HTR-8/SVneo (cell line): Measurements from ENCODE around the gene D2HGDH.

Experiments
- DNase-seq: peaks from one replicate; pipeline ENCODE4 v3.0.0; 2011; ENCODE audit warnings: low spot score, mixed read lengths; ENCODE audit not compliant: insufficient read length
- FAIRE-seq: peaks from 2 replicates; lab custom pipeline; 2011; peaks lifted over from hg19 to GRCh38; lab: Jason Lieb, UNC

D2HGDH gene

DNA sequence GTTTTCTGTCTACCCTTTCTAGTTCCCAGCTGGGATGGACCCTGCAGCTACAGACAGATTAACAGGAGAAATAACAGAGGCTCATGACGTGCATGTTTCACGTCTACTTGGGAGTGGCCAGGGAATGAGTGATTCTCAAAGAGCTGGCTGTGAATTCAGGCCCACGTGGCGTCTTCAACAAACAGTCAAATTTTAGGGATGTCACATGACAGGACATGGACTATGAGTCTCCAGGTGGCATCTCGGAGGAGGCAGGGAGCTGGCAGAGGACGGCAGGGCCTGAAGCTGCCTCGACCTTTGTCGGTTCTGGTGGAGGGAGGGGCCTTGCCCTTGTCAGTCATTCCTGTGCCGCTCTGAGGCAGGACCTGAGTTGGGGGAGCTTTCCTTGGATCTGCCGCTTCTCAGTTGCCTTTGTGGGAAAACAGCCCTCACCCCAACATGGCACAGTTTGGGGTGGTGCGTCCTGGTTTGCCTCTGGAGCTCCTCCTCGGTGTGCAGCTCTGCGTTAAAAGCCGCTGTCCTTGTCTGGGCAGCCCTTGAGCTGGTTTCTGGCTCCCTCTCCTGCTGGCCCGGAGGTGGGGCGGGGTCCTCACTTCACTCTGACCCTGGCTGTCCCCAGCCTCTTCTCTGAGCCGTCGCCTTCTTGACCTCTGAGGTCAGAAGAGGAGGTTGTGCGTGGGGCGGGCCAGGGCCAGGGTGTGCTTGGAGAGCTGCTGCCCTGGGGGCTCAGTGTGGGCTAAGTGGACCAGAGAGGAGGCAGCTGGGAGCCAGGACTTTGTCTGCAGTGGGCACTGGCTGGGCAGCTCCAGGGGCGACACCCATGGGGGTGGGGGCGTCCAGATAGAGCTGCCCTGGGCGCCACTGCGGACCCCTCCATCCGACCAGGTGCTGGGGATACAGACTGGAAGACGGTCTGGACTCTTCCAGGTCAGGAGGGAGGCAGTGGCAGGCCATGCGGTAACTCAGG, 30.1 kb downstream of the D2HGDH start:
- FAIRE-seq: no peak
- no peak for DNase-seq

DNA sequence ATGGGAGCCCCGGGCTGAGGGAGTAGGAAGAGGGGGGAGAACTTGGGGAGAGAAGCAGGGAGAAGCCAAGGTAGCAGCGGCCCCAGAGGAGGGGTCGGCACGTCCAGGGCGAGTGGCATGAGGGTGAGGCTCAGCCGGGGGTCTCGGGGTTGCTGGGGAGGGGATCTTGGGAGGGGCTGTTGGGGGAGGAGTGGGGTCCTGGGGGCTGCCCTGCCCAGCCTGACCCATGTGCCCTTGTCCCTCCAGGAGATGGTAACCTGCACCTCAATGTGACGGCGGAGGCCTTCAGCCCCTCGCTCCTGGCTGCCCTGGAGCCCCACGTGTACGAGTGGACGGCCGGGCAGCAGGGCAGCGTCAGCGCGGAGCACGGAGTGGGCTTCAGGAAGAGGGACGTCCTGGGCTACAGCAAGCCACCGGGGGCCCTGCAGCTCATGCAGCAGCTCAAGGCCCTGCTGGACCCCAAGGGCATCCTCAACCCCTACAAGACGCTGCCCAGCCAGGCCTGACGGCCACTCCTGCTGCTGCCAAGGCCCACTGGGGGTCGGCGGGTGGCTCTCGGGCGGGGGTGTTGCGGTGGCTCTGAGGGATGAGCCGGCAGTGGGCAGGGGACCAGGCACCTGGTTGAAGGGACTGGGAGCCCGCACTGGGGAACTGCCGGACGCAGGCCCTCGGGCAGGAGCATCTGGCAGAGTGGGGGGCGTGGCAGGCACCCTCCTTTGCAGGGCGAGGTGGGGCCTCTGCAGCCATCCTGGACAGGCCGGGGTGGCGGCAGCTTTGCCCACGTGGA, 33.2 kb downstream of the D2HGDH start:
- no peak for DNase-seq
- FAIRE-seq: no peak

DNA sequence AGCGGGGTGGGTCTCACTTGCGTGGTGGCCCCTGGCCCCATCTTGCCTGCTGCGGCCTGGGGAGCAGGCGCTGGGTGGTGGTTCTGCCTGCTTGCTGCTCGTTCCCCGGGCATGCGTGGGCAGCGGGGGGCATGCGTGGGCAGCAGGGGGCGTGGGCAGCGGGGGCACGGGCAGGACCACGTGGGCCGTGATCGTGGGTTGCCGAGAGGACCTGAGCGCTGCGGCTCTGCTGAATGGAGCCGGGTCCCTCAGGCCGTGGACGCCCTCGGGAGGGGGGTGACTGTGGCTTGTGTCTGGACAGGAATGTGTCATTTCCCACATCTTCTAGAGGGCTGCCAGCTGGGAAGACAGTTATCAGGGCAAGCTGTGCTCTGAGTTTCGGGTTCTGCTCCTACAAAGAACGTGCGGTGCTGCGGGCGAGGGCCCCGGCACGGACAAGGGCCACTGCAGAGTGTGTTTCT, 33.9 kb downstream of the D2HGDH start:
- DNase-seq (no peak), FAIRE-seq (no peak)

DNA sequence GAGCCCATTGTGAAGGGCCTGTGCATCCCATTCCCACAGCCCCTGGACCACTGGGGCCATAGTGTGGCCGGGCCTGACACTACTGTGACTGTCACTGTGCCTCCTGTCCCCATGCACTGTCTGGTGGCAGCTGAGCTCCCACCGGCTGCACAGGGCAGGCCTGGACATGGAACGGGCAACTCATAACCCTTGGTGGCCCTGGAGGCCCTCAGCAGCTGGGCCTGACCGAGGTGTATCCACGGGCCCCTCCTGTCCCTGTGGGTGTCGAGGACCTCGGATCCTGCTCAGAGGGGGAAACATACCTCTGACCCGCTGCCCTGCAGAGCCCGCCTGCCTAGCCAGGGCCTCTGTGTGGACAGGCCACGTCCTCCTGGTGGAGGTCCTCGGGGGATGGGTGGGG, 34.4 kb downstream of the D2HGDH start:
- FAIRE-seq (no peak), DNase-seq (no peak)

DNA sequence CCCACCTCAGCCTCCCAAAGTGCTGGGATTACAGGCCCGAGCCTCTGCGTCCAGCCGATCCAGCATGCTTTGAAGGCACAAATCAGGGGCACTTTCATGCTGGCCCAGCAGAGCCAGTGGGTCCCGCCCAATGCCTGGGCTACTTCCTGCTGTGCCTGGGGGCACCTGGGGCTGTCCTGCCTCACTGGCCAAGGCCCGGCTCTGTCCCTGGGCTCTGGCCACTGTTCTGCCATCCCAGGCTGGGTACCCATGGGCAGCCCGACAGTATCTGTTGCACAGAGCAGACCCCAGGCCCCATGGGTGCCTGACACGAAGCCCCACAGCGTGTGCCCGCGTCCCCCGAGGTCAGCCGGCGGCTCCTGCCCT, 35.4 kb downstream of the D2HGDH start:
- no peak for FAIRE-seq
- no peak for DNase-seq

DNA sequence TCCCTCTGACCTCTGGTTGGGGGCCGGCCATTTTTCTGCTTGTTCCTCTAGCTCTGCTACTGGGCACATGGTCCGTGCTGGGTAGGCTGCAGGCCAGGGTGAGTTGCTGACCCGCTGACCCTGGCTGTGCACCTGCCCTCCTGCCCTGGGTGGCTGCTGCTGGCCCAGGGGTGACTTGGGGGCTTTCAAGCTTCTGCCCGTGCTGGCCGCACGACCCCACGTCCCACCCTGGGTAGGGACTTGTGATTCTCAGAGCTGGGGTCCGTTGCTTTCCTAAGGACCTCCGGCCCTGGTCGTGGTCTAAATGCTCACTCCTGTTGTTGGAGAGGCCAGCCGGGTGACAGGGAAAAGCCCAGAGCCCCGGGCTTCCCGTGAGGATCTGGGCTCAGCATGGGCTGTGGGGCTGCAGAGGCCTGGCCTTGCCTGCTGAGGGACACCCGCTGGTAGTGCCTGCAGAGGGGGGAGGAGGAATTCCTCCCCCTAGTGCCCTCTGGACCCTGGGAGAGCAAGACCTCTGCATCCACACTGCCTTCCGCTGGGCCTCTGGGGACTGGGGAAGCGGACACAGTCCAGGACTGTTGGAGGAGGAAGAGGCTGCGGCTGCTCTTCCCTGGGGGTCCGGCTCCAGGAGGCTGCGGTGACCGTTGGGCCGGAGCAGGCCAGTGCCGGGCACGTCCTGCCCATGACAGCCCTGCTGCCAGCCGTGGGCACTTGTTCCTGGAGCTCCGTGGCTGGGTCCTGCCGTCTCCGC, 35.9 kb downstream of the D2HGDH start:
- FAIRE-seq (no peak), DNase-seq (no peak)

DNA sequence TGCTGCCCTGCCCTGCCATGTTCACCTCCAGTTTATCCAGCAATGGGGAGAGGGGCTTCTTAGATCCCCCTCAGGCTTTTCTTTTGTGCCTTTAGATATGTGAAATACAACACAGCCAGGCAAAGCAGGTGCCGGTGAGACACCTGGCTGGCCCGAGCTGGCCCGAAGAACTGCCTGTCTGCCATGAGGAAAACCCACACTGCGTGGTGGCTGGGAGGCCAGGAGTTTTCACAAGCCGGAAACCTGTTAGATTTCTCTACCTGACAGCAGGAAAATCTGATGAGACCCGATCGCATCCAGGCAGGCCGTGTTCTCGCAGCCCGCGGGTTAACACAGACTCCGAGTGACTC, 36.5 kb downstream of the D2HGDH start:
- no peak for DNase-seq
- no peak for FAIRE-seq

DNA sequence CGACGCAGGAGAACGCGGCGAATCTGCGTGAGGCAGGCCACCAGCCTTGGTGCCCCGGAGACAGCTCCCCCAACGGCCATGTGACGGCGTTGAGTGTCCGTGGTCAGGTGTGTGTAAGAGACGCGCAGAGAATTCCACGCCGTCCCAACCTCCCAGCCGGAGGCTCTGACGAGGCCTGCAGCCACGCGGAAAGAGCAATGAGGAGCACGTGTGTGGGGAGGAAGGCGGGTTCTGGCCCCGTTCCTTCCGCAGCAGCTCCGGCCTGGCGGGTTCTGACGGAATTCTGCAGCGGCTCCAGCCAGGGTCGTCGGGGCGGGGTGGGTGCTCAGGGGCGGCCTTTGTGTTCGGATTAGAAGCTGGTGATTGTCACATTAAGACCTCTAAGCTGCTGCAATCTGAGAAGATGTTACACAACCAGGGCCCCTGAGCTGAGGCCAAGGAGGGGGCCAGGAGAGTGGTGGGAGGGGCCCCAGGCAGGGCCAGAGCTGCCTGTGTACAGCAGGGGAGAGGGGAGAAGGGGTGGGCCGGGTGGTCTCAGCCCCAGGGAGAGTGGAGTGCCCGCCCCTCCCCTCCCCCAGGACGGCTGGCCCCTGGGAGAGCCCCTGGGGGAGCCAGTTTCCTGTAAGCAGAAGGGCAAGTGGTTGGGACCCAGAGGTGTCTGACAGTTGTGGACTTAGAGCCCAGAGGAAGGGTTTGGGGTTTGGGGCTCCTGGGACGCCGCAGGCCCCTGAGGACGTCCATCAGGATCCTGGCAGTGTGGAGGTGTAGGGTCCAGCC, 37.0 kb downstream of the D2HGDH start:
- FAIRE-seq (no peak), DNase-seq (peak; percentile 59)

DNA sequence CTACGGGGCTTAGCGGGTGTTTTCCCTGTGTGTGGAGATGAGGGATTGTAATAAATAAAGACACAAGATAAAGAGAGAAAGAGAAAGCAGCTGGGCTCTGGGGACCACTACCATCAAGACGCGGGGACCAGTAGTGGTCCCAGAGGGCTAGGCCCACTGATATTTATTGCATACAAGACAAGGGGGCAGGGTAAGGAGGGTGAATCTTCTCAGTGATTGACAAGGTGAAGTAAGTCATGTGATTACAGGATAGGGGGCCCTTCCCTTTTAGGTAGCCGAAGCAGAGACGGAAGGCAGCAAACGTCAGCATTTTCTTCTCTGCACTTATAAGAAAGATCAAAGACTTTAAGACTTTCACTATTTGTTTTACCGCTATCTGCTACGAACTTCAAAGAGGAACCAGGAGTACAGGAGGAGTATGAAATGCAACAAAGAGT, 37.7 kb downstream of the D2HGDH start:
- DNase-seq (no peak), FAIRE-seq (no peak)

DNA sequence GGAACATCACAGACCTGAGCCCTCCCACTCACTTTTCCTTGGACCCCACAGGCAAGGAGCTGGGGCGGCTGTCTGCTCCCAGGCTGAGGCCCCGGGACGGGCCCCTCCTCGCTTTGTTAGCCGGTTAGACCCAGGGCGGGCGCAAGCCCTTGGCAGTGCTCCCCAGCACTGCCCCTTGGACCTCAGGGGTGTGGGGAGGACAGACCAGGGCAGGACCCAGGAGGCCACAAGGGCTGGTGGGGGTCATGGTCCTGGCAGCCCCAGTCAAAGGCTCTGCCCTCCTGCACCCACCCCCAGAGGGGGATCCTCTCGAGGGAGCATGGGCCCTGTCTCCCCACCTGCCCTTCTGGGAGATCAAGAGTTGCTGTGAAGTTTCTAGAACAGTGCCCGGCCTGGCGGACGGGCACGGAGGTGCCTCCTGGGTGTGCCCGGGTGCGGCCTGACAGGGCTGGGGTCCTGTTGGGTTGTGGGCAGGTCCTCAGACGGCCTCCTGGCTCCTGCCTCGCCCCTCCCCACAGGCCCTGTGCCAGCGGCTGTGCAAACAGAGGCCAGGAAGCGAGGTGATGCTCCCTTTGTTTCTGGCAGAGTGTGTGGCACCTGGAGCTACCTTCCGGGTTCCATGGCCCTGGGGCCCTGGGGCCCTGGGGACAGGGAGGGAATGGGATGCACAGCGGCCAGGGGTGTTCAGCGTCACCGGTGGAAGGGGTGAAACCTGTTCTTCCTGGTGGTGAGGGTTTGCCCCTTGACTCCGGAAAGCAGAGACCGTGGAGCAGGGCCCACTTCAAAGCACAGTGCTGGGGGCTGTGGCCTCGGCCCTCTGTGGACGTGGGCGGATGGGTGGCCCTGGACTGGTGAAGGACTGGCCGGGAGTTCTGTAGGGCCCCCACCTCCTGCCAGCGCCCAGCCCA, 39.3 kb downstream of the D2HGDH start:
- DNase-seq (no peak), FAIRE-seq (no peak)

DNA sequence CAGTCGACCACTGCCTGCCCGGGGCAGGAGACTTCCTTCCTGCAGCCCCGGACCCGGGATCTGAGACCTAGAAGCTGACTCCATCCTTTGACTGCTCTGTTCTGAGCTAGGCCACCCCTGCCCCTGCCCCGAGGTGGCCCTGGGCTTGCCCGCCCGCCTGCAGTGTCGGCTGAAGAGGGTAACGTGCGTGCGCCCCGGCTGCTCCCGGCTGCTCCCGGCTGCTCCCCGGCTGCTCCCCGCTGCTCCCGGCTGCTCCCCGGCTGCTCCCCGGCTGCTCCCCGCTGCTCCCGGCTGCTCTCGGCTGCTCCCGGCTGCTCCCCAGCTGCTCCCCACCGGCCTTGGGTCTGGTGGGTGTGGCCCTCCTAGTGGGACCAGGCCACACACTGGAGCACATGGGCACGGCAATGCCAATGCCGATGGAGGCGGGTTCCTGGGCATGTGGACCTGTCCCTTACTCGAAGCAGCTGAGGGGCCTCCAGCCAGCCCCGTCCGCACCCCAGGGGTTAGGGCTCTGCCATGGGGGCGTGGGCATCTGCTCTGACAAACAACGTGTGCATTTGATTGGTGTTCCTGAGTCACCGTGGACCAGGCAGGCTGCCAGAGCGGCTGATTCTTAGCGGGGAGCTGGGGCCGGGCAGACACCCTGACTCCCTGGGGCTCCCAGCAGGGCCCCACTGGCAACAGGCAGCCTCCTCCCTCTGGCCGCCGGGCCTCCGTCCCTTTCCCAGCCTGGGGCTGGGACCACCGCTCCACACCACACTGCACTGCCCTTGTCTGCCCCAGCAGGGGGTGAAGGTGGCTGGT, 40.2 kb downstream of the D2HGDH start:
- DNase-seq (no peak), FAIRE-seq (no peak)

DNA sequence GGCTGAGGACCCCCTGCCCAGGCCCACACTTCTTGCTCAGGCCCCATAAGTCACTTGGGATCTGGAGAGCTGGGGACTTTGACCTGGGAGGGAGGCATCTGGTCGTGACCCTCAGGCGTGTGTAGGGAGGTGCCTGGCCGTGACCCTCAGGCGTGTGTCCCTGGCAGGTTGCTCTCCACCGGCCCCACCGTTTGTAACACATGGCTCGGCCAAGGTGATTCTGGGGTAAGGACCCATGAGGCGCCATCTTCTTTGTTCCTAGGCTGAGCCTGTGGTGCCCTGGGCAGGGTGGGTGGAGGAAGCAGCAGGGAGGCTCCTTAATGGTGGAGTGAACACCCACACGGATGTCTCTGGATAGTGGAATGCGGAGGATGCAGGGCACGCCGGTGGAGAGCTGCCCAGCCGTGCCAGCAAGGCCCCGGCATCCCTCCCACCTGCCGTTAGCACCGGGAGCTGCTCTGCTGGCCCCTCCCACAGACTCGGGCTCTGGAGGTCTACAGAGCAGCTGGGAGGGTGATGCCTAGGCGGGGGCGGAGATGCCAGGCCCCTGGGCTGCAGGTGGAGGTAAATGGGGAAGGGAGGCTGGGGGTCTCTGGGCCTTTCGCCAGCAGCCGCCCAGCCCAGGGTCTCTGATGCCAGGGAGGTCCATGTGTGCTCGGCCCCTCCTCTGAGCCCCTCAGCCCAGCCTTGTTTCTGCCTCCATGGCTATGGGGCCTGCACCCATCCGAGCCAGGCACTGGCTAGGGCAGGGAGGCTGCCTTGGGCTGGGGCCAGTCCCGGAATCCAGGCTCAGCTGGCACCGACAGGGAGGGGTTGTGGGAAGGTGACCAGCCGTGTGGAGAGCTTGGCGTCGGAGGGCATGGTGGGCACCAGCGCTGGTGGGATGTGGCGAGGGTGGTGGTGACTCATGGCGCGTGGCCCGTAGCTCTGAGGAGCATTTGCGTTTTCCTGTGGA, 41.1 kb downstream of the D2HGDH start:
- DNase-seq (no peak), FAIRE-seq (no peak)

DNA sequence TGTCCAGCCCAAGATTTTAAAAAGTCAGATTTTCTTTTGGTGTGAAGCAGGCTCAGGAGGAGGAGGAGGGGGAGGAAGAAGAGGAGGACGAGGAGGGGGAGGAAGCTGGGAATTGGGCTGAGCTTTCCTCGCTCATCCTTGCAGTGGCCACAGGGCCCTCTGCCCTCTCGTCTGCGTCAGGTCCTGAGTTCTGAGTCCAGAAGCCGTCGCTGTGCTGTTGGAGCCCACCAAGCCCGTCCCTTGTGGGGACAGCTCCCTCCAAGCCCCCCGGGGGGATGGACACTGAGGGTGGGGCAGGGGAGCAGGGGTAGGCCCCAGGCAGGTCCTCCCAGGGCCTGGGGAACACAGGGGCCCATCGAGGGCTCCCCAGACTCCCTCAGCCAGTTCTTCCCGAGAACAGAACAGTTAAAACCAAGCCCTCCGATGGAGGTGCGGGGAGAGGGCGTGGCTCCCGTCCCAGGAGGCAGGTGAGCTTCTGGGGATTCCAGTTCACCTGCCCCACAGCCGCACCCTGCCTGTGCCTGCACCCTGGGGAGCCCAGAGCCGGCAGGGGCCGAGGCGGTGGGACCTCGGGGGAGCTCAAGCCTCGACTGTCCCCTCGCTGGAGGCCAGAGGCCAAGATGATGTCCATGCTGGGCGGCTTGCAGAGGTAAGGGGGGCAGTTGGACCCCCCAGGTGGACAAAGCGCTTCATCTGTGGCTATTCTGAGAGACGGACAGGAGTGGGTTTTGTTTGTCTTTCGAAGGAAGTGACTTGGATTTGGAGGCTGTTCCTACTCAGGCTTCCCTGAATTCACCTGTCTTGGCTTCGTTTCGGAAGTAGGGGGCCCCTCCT, 42.1 kb downstream of the D2HGDH start, which contains the start of gene GAL3ST2:
GAL3ST2 (plus strand) TSS at position 487 of the 834 bp plus-strand sequence; CDS start at position 621, 134 bp downstream.
- DNase-seq (no peak), FAIRE-seq (no peak)

DNA sequence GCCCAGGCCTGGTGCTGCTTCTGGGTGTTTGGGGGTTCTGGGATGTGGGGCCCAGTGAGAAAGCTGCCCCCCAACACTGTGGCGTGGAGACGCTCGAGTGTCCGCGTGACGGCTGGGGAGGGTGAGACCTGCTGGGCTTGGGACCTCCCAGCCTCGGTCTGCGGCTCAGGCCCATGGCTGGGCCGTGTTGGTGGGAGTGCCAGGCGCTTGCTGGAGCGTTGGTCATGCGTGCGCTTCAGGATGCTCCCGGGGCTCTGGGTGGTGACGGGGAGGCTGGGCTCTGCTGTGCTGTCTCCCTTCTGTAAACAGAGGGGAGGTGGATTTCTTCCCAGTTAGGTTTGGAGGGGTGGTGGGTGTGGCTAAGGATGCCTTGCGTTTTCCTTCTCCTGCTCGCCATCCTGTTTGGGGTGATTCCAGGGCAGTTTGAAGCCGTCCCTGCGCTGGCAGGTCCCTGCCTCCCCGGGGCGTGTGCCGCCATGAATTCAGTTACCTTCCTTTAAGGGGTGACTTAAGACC, 42.8 kb downstream of the D2HGDH start:
- DNase-seq (no peak), FAIRE-seq (no peak)

DNA sequence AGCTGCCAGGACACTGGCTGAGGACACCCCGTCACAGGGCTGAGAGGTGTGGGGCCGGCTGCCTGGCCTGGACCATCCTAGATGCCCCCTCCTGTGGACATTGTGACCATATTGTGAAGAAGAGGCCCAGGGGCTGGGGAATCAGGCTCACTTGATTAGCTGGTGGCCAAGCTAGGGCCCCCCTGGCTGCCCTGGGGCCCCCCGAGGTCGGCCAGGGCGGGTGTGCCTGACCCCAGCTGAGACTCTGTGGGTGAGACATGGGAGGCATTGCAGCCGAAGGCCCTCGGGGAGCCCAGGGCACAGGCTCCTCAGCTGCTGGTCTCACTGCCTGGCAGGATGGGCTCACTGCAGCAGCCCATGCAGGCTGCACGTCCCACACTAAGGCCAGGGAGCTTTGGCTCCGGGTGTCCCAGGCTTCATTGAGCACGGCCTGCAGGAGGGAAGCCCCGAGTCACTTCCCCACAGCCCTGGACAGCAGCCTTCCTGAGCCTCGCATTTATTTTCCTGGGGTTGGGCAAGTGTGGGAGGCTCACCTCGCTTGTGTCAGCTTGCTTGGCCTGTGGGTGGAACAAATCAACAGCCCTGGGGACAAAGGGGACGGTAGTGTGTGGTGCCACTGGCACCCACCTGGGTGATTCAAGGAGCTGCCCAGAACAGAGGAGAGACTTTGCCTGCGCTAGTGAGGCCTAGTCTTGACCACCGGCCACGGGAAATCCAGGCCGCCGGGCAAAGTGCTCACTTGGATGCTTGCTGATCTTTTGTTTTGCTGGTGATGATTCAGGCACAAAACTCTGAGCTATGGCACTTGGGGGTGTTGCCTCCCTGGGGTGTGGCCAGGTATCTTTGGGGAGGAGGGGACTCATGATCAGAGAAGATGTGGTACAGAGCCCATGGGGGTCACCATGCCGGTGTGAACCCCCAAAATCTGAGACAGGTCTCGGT, 43.5 kb downstream of the D2HGDH start:
- DNase-seq (no peak), FAIRE-seq (no peak)
